Cardiac septum (tissue), 1 donor: ENCODE results near the gene SEMA3D. TPM values are rescaled to one million over a fixed set of nuclear protein-coding genes. Genes with fewer than 3 reads are reported as not detected.

ENCODE experiments used
- DNase-seq: peaks from one replicate; pipeline ENCODE4 v3.0.0-alpha.2; 2020; ENCODE audit warnings: low spot score
- intact Hi-C: fragments of 100-400 bp; cut with DNase I; formaldehyde crosslinking; loops from one replicate; pipeline ENCODE4 v1.14.0; 2022
- total RNA-seq: library from RNA; stranded (reverse); fragmentation: NEBNext Ultra II Directional; extraction: Animal tissue kit (Norgen Biotek cat#: 25700); gene quantifications from one replicate; pipeline ENCODE4 v1.2.1, GENCODE V29; 2021
- donor health status: DM: no; HTN: no; CAD: no.

Gene SEMA3D
- total RNA-seq, 1 donor from 2014 or later: 1.9 TPM

DNA sequence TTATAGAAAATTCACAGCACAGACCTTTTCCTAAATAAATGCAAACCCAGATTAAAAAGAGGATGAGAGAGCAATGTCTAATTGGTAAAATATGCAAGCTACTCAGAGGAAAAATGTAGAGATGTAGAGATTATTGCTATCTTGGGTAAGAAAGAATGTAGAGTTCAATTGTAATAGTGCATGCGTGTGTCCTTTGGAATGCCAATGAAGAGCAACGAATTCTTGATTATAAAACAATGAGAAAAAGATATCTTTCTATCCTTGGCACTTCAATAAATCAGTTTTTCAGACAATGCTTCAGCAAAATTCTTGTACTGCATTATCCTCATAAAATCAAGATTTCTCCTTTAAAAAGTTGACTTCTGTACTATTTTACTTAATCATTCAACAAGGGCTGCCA, 50.9 kb downstream of the SEMA3D start:
- intact Hi-C loops: no loop called here
- DNase-seq: no peak

DNA sequence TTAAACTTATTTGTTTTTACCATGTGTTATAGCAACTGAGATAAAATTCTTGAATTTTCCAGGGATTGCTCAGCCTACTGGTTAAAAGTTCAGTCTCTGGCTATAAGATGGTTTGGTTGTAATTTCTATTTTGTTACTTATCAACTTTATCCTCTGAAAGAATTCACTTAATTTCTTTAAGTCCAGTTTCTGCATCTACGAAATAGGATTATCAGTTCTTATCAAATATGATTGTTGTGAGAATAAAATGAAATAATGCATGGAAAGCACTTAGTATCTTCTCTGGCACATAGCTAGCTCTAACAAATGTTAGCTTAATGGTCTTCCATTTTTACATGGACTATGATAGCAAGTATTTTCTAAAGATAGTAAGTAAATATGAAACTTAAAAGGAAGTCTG, 53.3 kb downstream of the SEMA3D start:
- intact Hi-C loops: no loop called here
- no peak for DNase-seq

DNA sequence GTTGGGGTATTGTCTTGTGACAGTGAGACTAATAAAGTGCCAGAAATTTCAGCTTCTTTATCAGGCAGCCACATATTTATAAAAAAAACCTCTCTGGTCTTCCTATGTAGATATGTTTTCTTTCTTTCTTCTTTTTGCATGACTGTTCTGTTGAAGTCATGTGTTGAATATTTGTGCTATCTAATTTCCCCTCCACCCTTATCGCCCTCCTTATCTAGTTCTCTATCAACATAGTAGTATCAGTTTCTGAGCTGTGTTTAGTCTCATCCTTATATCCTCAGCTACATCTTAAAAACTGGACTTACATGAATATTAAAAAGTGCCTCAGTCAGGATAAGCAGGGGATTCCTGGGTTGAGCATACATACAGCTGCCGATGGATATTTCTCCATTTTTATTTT, 53.9 kb downstream of the SEMA3D start:
- DNase-seq: no peak
- intact Hi-C loops: no loop called here

DNA sequence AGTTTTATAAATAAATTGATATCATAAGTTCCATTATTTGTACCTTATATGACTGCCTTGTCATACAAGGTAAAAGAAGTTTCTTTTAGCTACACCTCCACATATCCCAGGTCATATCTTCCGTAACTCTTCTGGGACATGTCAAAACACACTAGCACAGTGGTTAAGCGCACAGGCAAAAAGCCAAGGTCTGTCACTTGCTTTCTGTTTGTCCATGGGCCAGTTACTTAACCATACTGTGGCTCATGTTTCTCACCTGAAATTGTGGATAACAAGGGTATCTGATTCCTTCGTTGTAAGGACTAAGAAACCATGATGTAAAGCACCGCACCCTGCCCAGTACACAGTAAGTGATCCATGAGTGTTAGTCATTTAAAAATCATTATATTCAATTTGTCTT, 56.2 kb downstream of the SEMA3D start:
- no peak for DNase-seq
- intact Hi-C loops: no loop called here

DNA sequence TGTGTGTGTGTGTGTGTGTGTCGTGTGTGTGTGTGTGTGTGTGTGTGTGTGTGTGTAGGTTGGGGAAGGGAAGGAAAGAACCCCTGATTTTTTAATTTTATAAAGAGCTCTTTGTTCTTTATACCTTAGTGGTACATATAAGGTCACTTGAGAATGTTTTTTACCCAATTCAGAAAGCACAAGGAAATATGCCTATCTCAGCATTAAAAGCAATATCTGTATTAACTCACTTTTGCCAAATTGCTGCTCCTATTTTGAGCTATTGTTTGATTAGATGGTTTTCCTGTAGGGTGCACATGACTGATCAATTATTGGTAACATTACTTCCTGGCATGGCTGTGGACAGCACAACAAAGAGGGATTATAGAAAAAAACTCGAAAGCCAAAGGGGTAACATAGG, 60.5 kb downstream of the SEMA3D start:
- intact Hi-C loops: no loop called here
- DNase-seq: no peak

DNA sequence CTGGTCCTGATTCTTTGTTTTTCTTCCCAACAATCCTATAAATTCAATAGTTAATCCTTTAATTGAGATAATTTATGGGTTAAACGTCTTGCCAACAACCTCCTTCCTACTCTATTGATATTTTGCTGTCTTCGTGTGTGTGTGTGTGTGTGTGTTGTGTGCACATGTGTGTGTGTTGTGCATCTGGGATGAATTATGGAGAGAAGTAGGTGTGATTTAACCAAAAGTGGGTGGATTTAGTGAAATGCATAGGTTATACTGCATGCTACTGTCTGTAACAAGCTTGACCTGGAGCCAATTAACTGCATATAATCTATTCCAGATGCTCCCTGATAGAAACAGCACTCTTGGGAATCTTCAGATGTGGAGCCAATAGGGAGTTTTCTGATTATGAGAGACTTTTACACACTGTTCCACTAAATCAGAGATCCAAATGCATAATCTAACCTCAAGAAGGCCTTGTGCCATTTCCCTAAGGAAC, 61.2 kb downstream of the SEMA3D start:
- no peak for DNase-seq
- intact Hi-C loops: no loop called here

DNA sequence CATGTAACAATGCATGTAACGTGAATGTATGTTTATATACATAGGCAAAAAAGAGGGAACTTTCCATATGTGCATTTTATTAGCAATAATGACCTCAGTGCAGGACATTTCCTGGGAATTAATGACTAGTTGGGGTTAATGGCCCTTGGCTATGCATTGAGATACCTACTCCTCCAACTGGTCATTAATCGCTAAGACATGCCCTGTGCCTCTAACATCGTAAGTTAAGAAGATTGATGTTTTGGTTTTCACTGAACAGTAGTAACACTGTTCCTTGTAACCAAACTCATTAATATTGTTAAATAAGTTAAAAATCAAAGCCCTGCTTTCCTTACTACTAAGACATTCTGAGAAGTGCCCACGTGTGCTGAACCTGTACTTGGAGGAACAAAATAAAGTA, 61.7 kb downstream of the SEMA3D start:
- intact Hi-C loops: no loop called here
- no peak for DNase-seq

DNA sequence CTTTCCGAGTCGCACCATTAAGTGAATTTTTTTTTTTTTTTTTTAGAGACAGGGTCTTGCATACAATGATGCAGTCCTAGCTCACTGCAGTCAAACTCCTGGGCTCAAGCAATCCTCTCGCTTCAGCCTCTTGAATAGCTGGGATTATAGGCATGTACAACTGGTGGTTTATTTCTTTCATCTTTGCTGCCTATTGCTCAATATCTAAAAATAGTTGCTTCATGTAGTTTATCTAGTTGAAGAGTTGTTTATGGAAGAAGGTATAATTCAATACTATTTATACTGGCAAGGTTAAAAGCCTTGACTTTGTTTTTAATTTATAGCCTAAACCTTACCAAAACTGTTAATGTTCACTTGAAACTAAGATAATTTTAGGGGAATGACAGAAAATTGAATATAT, 66.9 kb downstream of the SEMA3D start:
- intact Hi-C loops: no loop called here
- DNase-seq: no peak

DNA sequence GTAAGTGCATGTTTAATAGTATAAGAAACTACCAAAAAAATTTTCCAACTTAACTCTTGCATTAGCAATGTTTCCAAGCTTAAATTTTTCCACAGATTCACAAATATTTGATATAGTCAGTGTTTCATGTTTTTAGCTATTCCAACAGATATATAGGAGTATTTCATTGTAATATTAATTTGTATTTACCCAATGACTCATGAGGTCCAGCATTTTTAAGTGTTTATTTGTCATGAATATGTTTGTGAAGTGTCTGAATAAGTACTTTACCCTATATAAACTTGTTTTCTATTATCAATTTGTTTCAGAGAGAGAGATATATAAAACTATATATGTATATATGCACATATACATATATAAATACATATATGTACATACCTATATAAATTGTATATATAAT, 71.0 kb downstream of the SEMA3D start:
- DNase-seq: no peak

DNA sequence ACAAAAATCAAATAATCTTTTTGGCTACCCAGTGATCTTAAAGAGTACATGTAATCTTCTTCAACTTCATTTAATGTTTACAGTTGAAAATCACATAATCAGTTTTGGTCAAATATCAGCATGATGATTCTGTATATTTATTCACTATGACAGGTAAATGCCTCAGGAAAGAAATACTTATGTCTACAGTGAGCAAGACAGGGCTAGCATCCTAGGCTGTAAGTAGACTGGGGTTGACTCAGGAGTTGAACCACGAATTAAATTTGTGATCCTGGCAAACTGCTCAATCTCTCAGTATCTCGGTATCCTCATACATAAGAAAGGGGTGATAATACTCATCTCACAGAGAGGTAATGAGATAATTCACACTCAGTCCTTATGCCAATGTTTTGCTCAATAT, 71.8 kb downstream of the SEMA3D start:
- no peak for DNase-seq
- intact Hi-C loops: no loop called here

More for the DNA sequence above, 71.0 kb downstream of the SEMA3D start:
- intact Hi-C loops: no loop called here

DNA sequence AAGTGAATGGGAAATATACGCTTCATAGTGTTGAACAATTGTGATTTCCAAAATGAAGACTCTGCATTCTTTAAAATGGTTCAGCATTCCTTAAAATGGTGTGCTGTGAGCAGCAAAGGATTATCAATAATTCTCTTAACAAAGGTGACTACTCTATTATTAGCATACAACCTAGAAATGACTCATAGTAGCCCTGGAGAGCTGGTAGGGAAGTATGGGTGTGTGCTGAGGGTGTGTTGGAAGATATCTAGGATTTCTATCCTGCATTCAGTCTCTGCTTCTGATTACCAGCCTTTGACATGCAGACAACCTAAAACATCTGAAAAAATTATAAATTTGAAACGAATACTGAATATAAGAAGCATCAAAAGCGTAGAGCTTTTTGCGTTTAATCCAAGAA, 72.5 kb downstream of the SEMA3D start:
- intact Hi-C loops: no loop called here
- DNase-seq: no peak

DNA sequence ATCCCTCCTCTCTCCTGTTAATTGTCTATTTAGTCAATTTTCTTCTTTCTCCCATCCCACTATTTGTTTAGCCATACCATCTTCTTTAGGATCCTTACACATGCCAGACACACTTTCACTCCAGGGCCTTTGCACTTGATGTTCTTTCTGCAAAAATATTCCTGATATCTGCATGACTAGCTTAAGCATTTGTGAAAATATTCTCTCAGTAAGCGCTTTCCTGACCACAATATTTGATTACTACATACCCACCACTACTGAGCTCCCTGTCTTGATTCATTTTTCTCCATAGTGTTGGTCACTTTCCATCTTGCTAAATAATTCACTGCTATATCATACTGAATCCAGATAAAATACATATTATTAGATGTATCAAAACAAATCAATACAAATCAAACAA, 75.1 kb downstream of the SEMA3D start:
- no peak for DNase-seq
- intact Hi-C loops: no loop called here

DNA sequence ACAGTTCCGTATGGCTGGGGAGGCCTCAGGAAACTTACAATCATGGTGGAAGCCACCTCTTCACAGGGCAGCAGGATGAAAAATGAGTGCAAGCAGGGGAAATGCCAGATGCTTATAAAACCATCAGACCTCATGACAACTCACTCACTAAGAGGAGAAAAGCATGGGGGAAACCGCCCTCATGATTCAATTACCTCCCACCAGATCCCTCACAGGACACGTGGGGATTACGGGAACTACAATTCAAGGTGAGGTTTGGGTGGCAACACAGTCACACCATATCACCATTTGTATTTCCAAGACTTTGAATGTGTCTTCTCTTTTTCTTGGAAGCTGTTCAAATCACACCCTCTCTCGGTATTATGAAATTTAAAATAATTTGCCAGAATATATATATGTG, 80.1 kb downstream of the SEMA3D start:
- intact Hi-C loops: no loop called here
- DNase-seq: no peak

DNA sequence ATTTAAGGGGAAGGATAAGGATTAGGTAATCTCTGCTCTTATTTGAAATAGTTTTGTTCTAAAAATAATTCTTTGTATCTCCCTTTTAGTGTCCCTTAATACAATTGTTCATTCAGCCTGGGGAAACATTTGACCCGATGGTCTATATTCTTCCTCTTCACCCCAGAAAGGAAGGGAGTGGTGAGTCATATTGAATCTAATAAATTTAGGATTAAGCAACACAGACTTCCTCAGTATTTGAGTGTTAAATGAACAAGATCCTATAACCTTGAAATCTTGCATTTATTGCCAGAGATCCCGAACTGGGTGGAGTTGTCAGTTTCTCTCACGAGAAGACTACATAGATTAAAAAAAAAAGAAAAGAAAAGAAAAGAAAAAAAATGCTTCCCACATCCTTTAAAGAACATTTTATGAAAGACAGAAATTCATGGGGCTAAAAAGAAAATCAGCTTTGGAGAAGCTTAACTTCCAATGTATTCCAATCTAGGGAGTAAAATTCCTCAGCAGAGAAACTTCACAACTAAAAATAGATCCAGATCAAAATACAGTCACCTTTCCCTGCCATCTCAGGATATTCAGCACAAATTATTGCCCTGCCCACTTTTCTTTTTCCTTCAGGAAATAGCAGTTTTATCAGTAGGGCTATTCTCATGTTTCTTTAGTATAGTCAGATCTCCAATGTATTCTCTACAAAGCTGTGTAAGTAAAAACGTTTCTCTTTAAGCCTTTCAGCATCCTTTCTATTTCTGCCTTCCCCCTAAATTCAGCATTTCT, 82.2 kb downstream of the SEMA3D start:
- intact Hi-C loops: no loop called here
- no peak for DNase-seq

DNA sequence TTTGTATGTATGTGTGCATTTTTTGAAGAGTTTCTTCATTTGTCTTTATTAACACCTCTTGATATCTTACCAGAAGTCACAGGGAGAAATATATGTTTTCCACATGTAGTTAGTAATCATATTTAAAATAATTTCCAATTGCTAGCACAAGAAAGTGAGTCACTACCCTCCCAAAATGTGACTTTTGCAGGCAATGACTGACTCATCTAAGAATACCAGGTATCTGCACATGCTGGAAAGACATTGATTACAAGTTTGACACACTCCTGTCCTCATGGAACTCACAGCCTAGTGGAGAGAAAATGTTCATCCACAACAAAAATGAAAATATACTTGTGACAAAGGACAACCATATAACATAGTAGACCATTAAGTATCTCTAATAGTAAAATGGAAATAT, 82.9 kb downstream of the SEMA3D start:
- intact Hi-C loops: no loop called here
- DNase-seq: no peak

DNA sequence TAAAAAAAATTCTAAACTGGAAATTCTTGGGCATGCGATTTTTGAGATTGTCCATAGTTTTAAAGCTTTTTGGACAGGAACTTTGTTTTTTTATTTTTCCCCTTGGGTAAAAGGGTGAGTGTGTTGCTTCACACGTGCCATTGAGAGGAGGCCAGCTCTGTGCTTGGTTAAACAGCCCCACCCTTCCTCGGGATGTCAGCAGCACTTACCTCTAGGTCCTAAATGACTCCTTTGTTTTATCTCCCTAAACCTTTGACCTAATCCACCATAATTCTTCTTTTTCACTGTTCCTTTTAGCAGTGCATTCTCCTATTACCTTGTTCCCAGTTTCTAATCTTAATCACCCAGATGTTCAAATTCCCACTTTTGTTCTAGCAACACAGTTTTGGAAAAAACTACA, 83.5 kb downstream of the SEMA3D start:
- intact Hi-C loops: no loop called here
- no peak for DNase-seq

DNA sequence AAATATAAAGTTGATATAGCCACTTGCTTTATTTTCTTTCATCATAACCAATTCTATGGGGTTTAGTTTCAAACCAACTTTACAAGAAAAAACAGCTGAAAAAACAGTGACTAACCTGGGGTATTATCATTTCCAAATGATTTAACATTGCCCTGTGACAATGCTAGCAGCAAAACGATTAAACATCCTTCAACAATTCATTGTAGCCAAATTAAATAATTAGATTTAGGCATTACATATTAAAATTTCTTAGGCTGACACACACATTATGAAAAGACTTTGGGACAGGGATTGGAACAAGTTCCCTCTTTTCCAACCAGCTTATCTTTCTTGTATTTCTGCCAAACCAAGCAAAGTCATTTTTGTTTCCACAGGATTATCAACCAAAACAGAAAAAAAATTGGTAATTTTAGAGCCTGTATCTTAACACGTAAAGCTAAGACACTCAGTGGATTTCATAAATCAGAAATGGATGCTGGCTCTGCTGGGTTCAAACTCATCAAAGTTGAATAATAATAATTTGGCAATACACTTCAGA, 84.0 kb downstream of the SEMA3D start:
- intact Hi-C loops: no loop called here

DNA sequence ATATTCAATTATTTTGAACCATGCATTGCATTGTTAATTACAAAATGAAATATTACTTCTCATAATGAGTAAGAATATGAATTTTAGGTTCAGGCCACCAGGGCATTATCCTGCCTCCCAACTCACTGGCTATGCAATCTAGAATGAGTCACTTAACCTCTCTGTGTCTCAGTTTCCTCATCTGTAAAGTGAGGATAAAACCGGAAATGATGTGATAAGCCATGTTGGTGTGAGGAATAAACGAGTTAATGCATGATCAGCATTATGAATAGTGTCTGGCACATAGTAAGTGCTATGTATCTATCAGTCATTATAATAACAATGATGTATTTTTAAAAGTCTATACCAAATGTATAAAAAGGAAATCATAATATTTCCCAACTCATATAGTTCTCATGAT, 85.5 kb downstream of the SEMA3D start:
- intact Hi-C loops: no loop called here
- no peak for DNase-seq

More for the DNA sequence above, 84.0 kb downstream of the SEMA3D start:
- DNase-seq: no peak

DNA sequence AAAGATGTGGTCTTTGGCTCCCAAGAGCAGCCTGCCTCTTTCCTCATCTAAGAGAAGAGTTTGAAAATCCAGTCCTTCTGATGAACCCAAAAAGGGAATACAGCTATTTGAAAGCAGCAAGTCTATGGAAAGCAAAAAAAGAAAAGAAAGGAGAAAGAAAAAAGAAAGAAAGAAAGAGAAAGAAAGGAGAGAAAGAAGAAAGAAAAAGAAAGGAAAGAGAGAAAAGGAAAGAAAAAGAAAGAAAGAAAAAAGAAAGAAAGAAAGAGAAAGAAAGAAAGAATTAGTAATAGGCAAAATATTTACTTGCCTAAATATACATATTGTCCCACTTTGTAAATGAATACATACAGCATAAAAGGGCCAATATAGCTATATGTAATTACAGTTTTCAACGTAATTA, 89.0 kb downstream of the SEMA3D start:
- intact Hi-C loops: no loop called here
- no peak for DNase-seq

DNA sequence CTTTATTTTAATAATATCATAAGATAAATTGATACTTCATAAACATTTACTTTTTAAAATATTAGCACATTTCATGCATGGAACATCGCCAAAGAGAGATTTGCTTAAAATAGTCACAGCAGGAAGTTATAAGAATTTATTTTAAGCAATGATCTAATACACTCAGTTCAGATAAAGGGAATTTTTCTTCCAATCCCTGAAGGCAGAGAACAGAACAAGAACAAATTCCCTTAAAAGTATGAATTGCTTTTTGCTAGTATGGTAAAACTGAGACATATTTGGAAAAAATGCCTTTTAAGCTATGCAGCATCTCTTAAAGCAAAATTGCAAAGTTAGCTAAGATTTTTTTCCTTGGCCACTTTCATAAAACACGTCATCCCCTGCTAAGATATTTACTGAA, 91.0 kb downstream of the SEMA3D start:
- no peak for DNase-seq
- intact Hi-C loops: no loop called here

DNA sequence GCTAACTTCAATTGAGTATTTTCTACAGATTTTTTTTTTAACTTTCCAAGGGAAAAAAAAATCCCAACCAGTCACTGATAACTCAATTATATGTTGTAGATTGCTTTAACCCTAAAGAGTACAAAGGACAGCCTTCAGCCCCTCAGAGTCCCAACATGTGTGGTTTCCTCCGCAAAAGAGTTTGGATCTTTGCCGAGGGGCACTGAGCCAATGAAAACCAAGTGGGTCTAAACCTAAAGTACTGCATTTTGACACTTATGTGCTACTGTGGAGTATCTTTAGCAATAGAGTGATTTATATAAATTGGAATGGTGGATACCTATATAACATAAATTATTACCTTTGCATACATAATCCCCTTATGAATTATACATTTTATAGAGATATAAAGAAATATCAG, 91.5 kb downstream of the SEMA3D start:
- DNase-seq: no peak
- intact Hi-C loops: no loop called here
